Measurements from ENCODE around the gene MED13L.

- TF ChIP-seq CTCF (IDR thresholded peaks at IDR 0.05) (no peak), EZH2 (IDR thresholded peaks at IDR 0.05; ENCODE audit: borderline replicate concordance, insufficient read depth, low read depth, low read length, poor library complexity, severe bottlenecking) (no peak)
Observed at GRCh38 chr12:115910057-115910456, 367.4 kb downstream of the MED13L start.

Data from B cell (primary cell).